OCI-LY1 (cell line): ENCODE results near the gene CTNNA1.

Experiments
- EZH2 ChIP-seq: fragments of 200-600 bp; sonication (generic), shearing (Covaris generic); IDR thresholded peaks from 2 replicates; pipeline ENCODE4 v1.8.0; 2017; ENCODE audit warnings: borderline replicate concordance, mixed run types, mild to moderate bottlenecking, antibody characterized with exemption, low read length, moderate library complexity, mixed read lengths
- TF ChIP-seq, protein P1 (sequence below): fragments of 200-600 bp; sonication (generic), shearing (Covaris generic); IDR thresholded peaks from 2 replicates; pipeline ENCODE4 v1.5.1; 2017; ENCODE audit warnings: mild to moderate bottlenecking, antibody characterized with exemption, low read length, moderate library complexity, mixed read lengths

DNA sequence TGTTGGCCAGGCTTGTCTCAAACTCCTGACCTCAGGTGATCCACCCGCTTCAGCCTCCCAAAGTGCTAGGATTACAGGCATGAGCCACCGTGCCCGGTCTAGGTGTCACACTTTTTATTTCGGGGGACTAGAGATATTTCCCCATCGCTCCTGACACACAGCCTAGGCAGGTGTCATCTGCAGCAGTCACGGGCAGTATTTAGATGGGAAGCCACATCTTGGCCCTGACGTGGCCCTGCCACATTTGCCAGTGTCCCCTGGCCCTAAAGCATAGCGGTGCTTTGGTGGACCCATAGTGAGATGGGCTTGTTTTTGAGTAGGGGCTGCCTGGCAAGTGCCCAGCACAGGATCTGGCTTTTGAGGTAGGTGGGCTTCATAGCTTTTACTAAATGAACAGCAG, 167.0 kb downstream of the CTNNA1 start:
- TF ChIP-seq, protein P1, sequence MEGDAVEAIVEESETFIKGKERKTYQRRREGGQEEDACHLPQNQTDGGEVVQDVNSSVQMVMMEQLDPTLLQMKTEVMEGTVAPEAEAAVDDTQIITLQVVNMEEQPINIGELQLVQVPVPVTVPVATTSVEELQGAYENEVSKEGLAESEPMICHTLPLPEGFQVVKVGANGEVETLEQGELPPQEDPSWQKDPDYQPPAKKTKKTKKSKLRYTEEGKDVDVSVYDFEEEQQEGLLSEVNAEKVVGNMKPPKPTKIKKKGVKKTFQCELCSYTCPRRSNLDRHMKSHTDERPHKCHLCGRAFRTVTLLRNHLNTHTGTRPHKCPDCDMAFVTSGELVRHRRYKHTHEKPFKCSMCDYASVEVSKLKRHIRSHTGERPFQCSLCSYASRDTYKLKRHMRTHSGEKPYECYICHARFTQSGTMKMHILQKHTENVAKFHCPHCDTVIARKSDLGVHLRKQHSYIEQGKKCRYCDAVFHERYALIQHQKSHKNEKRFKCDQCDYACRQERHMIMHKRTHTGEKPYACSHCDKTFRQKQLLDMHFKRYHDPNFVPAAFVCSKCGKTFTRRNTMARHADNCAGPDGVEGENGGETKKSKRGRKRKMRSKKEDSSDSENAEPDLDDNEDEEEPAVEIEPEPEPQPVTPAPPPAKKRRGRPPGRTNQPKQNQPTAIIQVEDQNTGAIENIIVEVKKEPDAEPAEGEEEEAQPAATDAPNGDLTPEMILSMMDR, result no peak
- no peak for TF ChIP-seq EZH2
